Calu3 (cell line): ENCODE results near the gene PPT2. TPM values are rescaled to one million over a fixed set of nuclear protein-coding genes. Genes with fewer than 3 reads are reported as not detected.
"Not testable (repeated sequence)": the region's sequence is repeated elsewhere in the genome, so short reads cannot be mapped to it uniquely, and the experiment has no call there.

ENCODE experiments used
- BruUV-seq: library from RNA; stranded (reverse); fragments of 400-500 nt; replicated peaks from 2 replicates; lab custom pipeline; 2021; lab: Mats Ljungman, UMichigan
- CTCF ChIA-PET: fragments of 300-600 bp; sonication (Branson Sonifier 250); formaldehyde crosslinking; loops from one replicate; lab custom pipeline; 2022; ENCODE audit warnings: antibody characterized with exemption; lab: Charles Lee
- DNase-seq: peaks from one replicate; pipeline ENCODE4 v3.0.0; 2022
- H3K27ac Mint-ChIP-seq: one replicate; pipeline ENCODE4 v1.8.0; 2022; ENCODE audit warnings: mixed read lengths; ENCODE audit not compliant: unreplicated experiment
- H3K27me3 Mint-ChIP-seq: one replicate; pipeline ENCODE4 v1.8.0; 2022; ENCODE audit warnings: mixed read lengths; ENCODE audit not compliant: unreplicated experiment
- H3K36me3 Mint-ChIP-seq: one replicate; pipeline ENCODE4 v1.8.0; 2022; ENCODE audit warnings: mild to moderate bottlenecking, moderate library complexity, mixed read lengths; ENCODE audit not compliant: insufficient read depth, unreplicated experiment
- H3K4me1 Mint-ChIP-seq: one replicate; pipeline ENCODE4 v1.8.0; 2022; ENCODE audit warnings: mild to moderate bottlenecking, low read depth, mixed read lengths; ENCODE audit not compliant: unreplicated experiment
- H3K4me3 Mint-ChIP-seq: one replicate; pipeline ENCODE4 v1.8.0; 2022; ENCODE audit warnings: mild to moderate bottlenecking, low read depth, moderate library complexity, mixed read lengths; ENCODE audit not compliant: unreplicated experiment
- H3K9me3 Mint-ChIP-seq: one replicate; pipeline ENCODE4 v1.8.0; 2022; ENCODE audit warnings: low read depth, mixed read lengths; ENCODE audit not compliant: unreplicated experiment
- CTCF ChIP-seq: fragments of 200-600 bp; IDR thresholded peaks from one replicate; pipeline ENCODE4 v1.8.0; 2022; ENCODE audit warnings: antibody characterized with exemption; ENCODE audit not compliant: unreplicated experiment
- intact Hi-C: fragments of 100-400 bp; cut with micrococcal nuclease; formaldehyde crosslinking; loops from one replicate; pipeline ENCODE4 v1.10.0; 2022; ENCODE audit not compliant: unreplicated experiment
- total RNA-seq: library from RNA; stranded (reverse); gene quantifications from 2 replicates; pipeline ENCODE4 v1.2.3, GENCODE V29; 2022

Gene PPT2
- total RNA-seq, 1 experiment from 2014 or later, result 31.0 TPM

- no peak for TF ChIP-seq CTCF
- Mint-ChIP-seq H3K4me3 (peak overlapping the region; percentile 80), H3K27ac (peak overlapping the region; percentile 54), H3K9me3 (no peaks in the 10 kb centered on the region), H3K27me3 (no peaks in the 10 kb centered on the region), H3K36me3 (peaks cover 72% of the 10 kb centered on the region), H3K4me1 (peaks cover 43% of the 10 kb centered on the region)
- CTCF ChIA-PET, result interaction anchor here (0.7 kb wide), 1 partner anchor 337 kb away, joined by 3 read pairs; no protein-coding TSS in a partner anchor
- DNase-seq, result no peak
- intact Hi-C loops, result loop anchor here (10.0 kb wide), 1 partner anchor 247 kb away; the partner anchor contains the start of gene CFB
- BruUV-seq, result no TSS peak
These were observed 38.0 kb downstream of the PPT2 start for GRCh38 chr6:32191696-32192607.

GRCh38 chr6:32192608-32193039, 38.7 kb downstream of the PPT2 start, which contains the start of gene GPSM3:
GPSM3 (minus strand) TSS chr6:32192643; CDS start chr6:32192513, 130 bp downstream.
- Mint-ChIP-seq H3K4me1 (peaks cover 43% of the 10 kb centered on the region), H3K9me3 (no peaks in the 10 kb centered on the region), H3K4me3 (peak within 1 kb of the TSS; percentile 80), H3K27me3 (no peaks in the 10 kb centered on the region), H3K27ac (peak within 1 kb of the TSS; percentile 54), H3K36me3 (peaks cover 69% of the 10 kb centered on the region)
- intact Hi-C loops, result loop anchor here (10.0 kb wide), 1 partner anchor 248 kb away; the partner anchor contains the start of gene CFB
- TF ChIP-seq CTCF, result no peak
- peak; percentile 46 for DNase-seq
- BruUV-seq, result no TSS peak
- CTCF ChIA-PET, result interaction anchor here (0.7 kb wide), 1 partner anchor 337 kb away, joined by 3 read pairs; no protein-coding TSS in a partner anchor

- not testable (repeated sequence) for H3K9me3 Mint-ChIP-seq, BruUV-seq, H3K4me3 Mint-ChIP-seq, H3K27me3 Mint-ChIP-seq, DNase-seq
- CTCF ChIA-PET, result interaction anchor here (0.7 kb wide), 1 partner anchor 338 kb away, joined by 3 read pairs; no protein-coding TSS in a partner anchor
- H3K4me1 Mint-ChIP-seq, result peaks cover 39% of the 10 kb centered on the region
- intact Hi-C loops, result loop anchor here (10.0 kb wide), 1 partner anchor 248 kb away; the partner anchor contains the start of gene CFB
- H3K36me3 Mint-ChIP-seq, result peaks cover 66% of the 10 kb centered on the region
- peak overlapping the region; percentile 54 for H3K27ac Mint-ChIP-seq
These were observed 39.2 kb downstream of the PPT2 start for GRCh38 chr6:32193096-32193495.

GRCh38 chr6:32194388-32194787, 40.4 kb downstream of the PPT2 start:
- Mint-ChIP-seq H3K9me3 (no peaks in the 10 kb centered on the region), H3K4me1 (peaks cover 27% of the 10 kb centered on the region), H3K36me3 (peaks cover 62% of the 10 kb centered on the region), H3K27ac (peak overlapping the region; percentile 99), H3K4me3 (peak overlapping the region; percentile 95), H3K27me3 (no peaks in the 10 kb centered on the region)
- no peak for TF ChIP-seq CTCF
- no TSS peak for BruUV-seq
- CTCF ChIA-PET, result no interaction called here
- intact Hi-C loops, result loop anchor here (10.0 kb wide), 1 partner anchor 250 kb away; the partner anchor contains the start of gene CFB
- DNase-seq, result no peak
